HEK293 (cell line): Measurements from ENCODE around the gene CCIN.

Experiments
- CTCF ChIA-PET: fragments of 350-600 bp; formaldehyde crosslinking; extraction: SDS; loops from one replicate; lab custom pipeline; 2021; ENCODE audit warnings: antibody characterized with exemption; lab: Yijun Ruan, JAX
- POLR2A ChIA-PET: fragments of 300-600 bp; formaldehyde crosslinking; extraction: SDS; loops from one replicate; lab custom pipeline; 2020; ENCODE audit warnings: antibody characterized with exemption, inconsistent platforms; lab: Yijun Ruan, JAX
- H3K27ac ChIP-seq: fragments of 200-500 bp; sonication (Bioruptor generic); 2 replicates; pipeline ENCODE4 v1.5.1; 2014; ENCODE audit warnings: low read depth, low read length, control low read depth, inconsistent platforms; ENCODE audit errors: extremely low read depth
- H3K36me3 ChIP-seq, 2 experiments: fragments of 200-500 bp in 1 of 2; sonication (Bioruptor generic) in 1 of 2; 1 replicate in 1 of 2; 2 replicates in 1 of 2; pipeline ENCODE4 v1.5.1; 2014 to 2017; ENCODE audit warnings: inconsistent platforms in 2 of 2, low read length in 2 of 2; ENCODE audit not compliant: control insufficient read depth in 2 of 2, insufficient read depth in 1 of 2
- H3K4me1 ChIP-seq: fragments of 200-500 bp; sonication (Bioruptor generic); 2 replicates; pipeline ENCODE4 v1.5.1; 2014; ENCODE audit warnings: mild to moderate bottlenecking, low read length, inconsistent platforms; ENCODE audit not compliant: control insufficient read depth, insufficient read depth
- H3K4me3 ChIP-seq: 2 replicates; pipeline ENCODE4 v1.5.1; 2011; ENCODE audit warnings: low read depth, mild to moderate bottlenecking, control low read depth, low read length, moderate library complexity
- H3K9me3 ChIP-seq: fragments of 200-500 bp; sonication (Bioruptor generic); 2 replicates; pipeline ENCODE4 v1.5.1; 2014; ENCODE audit warnings: low read depth, low read length, inconsistent platforms; ENCODE audit not compliant: control insufficient read depth, insufficient read depth
- CTCF ChIP-seq: fragments of 450-650 bp; formaldehyde crosslinking; IDR thresholded peaks from 2 replicates; pipeline ENCODE4 v1.5.1; 2016; ENCODE audit warnings: missing biosample characterization, missing genetic modification characterization
- INSM2 ChIP-seq: fragments of 450-650 bp; formaldehyde crosslinking; IDR thresholded peaks from 2 replicates; pipeline ENCODE4 v1.5.1; 2016; ENCODE audit warnings: missing biosample characterization, missing genetic modification characterization
- KLF17 ChIP-seq: fragments of 450-650 bp; formaldehyde crosslinking; IDR thresholded peaks from 2 replicates; pipeline ENCODE4 v1.5.1; 2016; ENCODE audit warnings: missing biosample characterization, missing genetic modification characterization
- MYNN ChIP-seq: fragments of 450-650 bp; formaldehyde crosslinking; IDR thresholded peaks from 2 replicates; pipeline ENCODE4 v1.5.1; 2016; ENCODE audit warnings: missing biosample characterization, missing genetic modification characterization, borderline replicate concordance
- PRDM6 ChIP-seq: fragments of 450-650 bp; formaldehyde crosslinking; IDR thresholded peaks from 2 replicates; pipeline ENCODE4 v1.5.1; 2017; ENCODE audit warnings: missing biosample characterization, missing genetic modification characterization
- ZFP37 ChIP-seq: fragments of 450-650 bp; formaldehyde crosslinking; IDR thresholded peaks from 2 replicates; pipeline ENCODE4 v1.5.1; 2016; ENCODE audit warnings: missing biosample characterization, missing genetic modification characterization
- ZNF10 ChIP-seq: fragments of 450-650 bp; formaldehyde crosslinking; IDR thresholded peaks from 2 replicates; pipeline ENCODE4 v1.5.1; 2017; ENCODE audit warnings: missing biosample characterization, missing genetic modification characterization
- ZNF140 ChIP-seq: fragments of 450-650 bp; formaldehyde crosslinking; IDR thresholded peaks from 2 replicates; pipeline ENCODE4 v1.5.1; 2016; ENCODE audit warnings: missing biosample characterization, missing genetic modification characterization
- ZNF157 ChIP-seq: fragments of 450-650 bp; formaldehyde crosslinking; IDR thresholded peaks from 2 replicates; pipeline ENCODE4 v1.5.1; 2016; ENCODE audit warnings: missing biosample characterization, missing genetic modification characterization
- ZNF19 ChIP-seq: fragments of 450-650 bp; formaldehyde crosslinking; IDR thresholded peaks from 2 replicates; pipeline ENCODE4; 2016; ENCODE audit warnings: missing biosample characterization, missing genetic modification characterization, low read depth
- ZNF302 ChIP-seq: fragments of 450-650 bp; formaldehyde crosslinking; IDR thresholded peaks from 2 replicates; pipeline ENCODE4 v1.5.1; 2016; ENCODE audit warnings: missing biosample characterization, missing genetic modification characterization, low read depth
- ZNF449 ChIP-seq: fragments of 450-650 bp; formaldehyde crosslinking; IDR thresholded peaks from 2 replicates; pipeline ENCODE4 v1.5.1; 2017; ENCODE audit warnings: missing biosample characterization, mild to moderate bottlenecking, missing genetic modification characterization, moderate library complexity
- ZNF488 ChIP-seq: fragments of 450-650 bp; formaldehyde crosslinking; IDR thresholded peaks from 2 replicates; pipeline ENCODE4 v1.5.1; 2016; ENCODE audit warnings: missing biosample characterization, missing genetic modification characterization
- ZNF518A ChIP-seq: fragments of 450-650 bp; formaldehyde crosslinking; conservative IDR thresholded peaks from 2 replicates; pipeline ENCODE4 v1.5.1; 2016; ENCODE audit warnings: low read depth, missing biosample characterization, missing genetic modification characterization
- ZNF626 ChIP-seq: fragments of 450-650 bp; sonication (Bioruptor Pico); formaldehyde crosslinking; IDR thresholded peaks from 2 replicates; pipeline ENCODE4 v1.5.1; 2018; ENCODE audit warnings: missing biosample characterization, missing genetic modification characterization, inconsistent platforms
- ZXDB ChIP-seq: fragments of 450-650 bp; formaldehyde crosslinking; IDR thresholded peaks from 2 replicates; pipeline ENCODE4 v1.5.1; 2016; ENCODE audit warnings: missing biosample characterization, missing genetic modification characterization

Gene CCIN

GRCh38 chr9:36194326-36195000 lies 25.3 kb downstream of the CCIN start (continued):
- TF ChIP-seq ZNF518A, result no peak

- H3K27ac ChIP-seq, result no peak overlapping the region
- H3K36me3 ChIP-seq, result peaks cover 37 to 100% of the 10 kb centered on the region in 2 experiments
- TF ChIP-seq ZNF488 (tag by site-specific recombination), result no peak
- no peak for TF ChIP-seq PRDM6 (tag by site-specific recombination)
- no peak for TF ChIP-seq ZNF19
- TF ChIP-seq ZXDB (tag by site-specific recombination), result no peak
- TF ChIP-seq ZNF157 (tag by site-specific recombination), result no peak
- no peak for TF ChIP-seq ZNF10 (tag by site-specific recombination)
- TF ChIP-seq ZNF140 (tag by site-specific recombination), result no peak
- no peak for TF ChIP-seq CTCF (tag by site-specific recombination)
- TF ChIP-seq MYNN (tag by site-specific recombination), result no peak
- no peak for TF ChIP-seq ZNF449
- TF ChIP-seq ZFP37 (tag by site-specific recombination), result no peak
- no peak for TF ChIP-seq ZNF302 (tag by site-specific recombination)
- no peak for TF ChIP-seq INSM2
- no peak for TF ChIP-seq ZNF626 (tag by site-specific recombination)
- no peak for TF ChIP-seq KLF17
- ChIA-PET CTCF (interaction anchor here (0.6 to 1.2 kb wide), 6 partner anchors 11 to 219 kb away, joined by 3 to 9 read pairs (median 3); no protein-coding TSS in a partner anchor), POLR2A (interaction anchor here (2.0 kb wide), 1 partner anchor 14 kb away, joined by 10 read pairs; the partner anchor contains the start of gene CLTA)
- H3K4me3 ChIP-seq, result no peak overlapping the region
- no peaks in the 10 kb centered on the region for H3K4me1 ChIP-seq
- no peaks in the 10 kb centered on the region for H3K9me3 ChIP-seq
Measured at GRCh38 chr9:36204906-36205547, 35.8 kb downstream of the CCIN start.
